ENCODE measurements around the gene NAT14.

DNA sequence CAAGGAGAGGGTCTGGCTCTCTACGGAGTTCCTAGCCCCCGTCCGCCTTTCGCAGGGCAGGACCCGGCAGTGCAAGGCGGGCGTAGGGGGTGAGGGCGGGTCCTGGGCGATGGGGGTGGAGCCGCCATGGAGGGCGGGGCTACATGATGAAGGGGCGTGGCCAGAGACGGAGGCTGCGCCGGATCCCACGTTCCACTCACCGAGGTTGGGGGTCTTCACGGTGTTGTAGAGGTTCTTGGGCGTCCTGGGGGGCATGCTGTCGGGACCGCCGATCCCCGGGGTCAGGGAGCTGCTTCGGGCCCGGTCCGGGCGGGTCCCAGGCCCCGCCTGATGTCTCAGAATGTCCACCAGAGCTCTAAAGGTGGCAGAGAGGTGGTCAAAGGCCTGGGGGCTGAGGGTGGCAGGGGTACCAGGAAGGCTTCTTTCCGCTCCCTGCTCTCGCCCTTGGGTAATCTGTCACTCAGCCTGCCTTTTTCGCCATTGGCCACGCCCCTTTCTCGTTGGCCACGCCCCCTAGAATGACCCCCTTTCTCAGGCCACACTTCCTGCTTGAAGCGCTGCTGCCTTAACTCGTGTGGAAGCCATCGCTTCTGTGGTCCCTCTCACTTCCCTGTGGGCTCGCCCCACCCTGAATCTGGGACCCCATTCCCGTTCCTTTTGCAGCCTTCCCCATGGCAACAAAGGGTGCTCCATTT is 44.4 kb upstream of the NAT14 start:
- no peak for TF ChIP-seq CBX3 (IDR thresholded peaks at IDR 0.05; ENCODE audit: low read depth)
- no peak for TF ChIP-seq ZNF274 (IDR thresholded peaks at IDR 0.05; ENCODE audit: low read depth, low read length)
- TF ChIP-seq, protein P1, sequence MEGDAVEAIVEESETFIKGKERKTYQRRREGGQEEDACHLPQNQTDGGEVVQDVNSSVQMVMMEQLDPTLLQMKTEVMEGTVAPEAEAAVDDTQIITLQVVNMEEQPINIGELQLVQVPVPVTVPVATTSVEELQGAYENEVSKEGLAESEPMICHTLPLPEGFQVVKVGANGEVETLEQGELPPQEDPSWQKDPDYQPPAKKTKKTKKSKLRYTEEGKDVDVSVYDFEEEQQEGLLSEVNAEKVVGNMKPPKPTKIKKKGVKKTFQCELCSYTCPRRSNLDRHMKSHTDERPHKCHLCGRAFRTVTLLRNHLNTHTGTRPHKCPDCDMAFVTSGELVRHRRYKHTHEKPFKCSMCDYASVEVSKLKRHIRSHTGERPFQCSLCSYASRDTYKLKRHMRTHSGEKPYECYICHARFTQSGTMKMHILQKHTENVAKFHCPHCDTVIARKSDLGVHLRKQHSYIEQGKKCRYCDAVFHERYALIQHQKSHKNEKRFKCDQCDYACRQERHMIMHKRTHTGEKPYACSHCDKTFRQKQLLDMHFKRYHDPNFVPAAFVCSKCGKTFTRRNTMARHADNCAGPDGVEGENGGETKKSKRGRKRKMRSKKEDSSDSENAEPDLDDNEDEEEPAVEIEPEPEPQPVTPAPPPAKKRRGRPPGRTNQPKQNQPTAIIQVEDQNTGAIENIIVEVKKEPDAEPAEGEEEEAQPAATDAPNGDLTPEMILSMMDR (IDR thresholded peaks at IDR 0.05 in 2 of 3, conservative IDR thresholded peaks at IDR 0.05 in 1 of 3; ENCODE audit: borderline replicate concordance in 1 of 3, insufficient read depth in 1 of 3, low read depth in 2 of 3, low read length in 2 of 3), result no peak
- TF ChIP-seq POLR2AphosphoS5 (IDR thresholded peaks at IDR 0.05; ENCODE audit: low read depth, low read length), result no peak
- TF ChIP-seq EZH2phosphoT487 (IDR thresholded peaks at IDR 0.05; ENCODE audit: borderline replicate concordance), result no peak
- TF ChIP-seq YY1 (IDR thresholded peaks at IDR 0.05; ENCODE audit: extremely low read depth, insufficient replicate concordance, low read depth, low read length), result no peak
- no peak for TF ChIP-seq EZH2 (IDR thresholded peaks at IDR 0.05)
- no peak for TF ChIP-seq POLR2A (IDR thresholded peaks at IDR 0.05; ENCODE audit: borderline replicate concordance, extremely low read depth, insufficient read depth, insufficient read length)
- TF ChIP-seq JUND (IDR thresholded peaks at IDR 0.05), result no peak
- TF ChIP-seq, protein P2, sequence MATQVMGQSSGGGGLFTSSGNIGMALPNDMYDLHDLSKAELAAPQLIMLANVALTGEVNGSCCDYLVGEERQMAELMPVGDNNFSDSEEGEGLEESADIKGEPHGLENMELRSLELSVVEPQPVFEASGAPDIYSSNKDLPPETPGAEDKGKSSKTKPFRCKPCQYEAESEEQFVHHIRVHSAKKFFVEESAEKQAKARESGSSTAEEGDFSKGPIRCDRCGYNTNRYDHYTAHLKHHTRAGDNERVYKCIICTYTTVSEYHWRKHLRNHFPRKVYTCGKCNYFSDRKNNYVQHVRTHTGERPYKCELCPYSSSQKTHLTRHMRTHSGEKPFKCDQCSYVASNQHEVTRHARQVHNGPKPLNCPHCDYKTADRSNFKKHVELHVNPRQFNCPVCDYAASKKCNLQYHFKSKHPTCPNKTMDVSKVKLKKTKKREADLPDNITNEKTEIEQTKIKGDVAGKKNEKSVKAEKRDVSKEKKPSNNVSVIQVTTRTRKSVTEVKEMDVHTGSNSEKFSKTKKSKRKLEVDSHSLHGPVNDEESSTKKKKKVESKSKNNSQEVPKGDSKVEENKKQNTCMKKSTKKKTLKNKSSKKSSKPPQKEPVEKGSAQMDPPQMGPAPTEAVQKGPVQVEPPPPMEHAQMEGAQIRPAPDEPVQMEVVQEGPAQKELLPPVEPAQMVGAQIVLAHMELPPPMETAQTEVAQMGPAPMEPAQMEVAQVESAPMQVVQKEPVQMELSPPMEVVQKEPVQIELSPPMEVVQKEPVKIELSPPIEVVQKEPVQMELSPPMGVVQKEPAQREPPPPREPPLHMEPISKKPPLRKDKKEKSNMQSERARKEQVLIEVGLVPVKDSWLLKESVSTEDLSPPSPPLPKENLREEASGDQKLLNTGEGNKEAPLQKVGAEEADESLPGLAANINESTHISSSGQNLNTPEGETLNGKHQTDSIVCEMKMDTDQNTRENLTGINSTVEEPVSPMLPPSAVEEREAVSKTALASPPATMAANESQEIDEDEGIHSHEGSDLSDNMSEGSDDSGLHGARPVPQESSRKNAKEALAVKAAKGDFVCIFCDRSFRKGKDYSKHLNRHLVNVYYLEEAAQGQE (IDR thresholded peaks at IDR 0.05; ENCODE audit: low read depth), result no peak
